A549 treated with AZD9567 at 1 μM for 4 hours (cell line): ENCODE results near the gene TAF11L10. TPM values are rescaled to one million over a fixed set of nuclear protein-coding genes. Genes with fewer than 3 reads are reported as not detected.

Experiments
- total RNA-seq: library from RNA; stranded (reverse); fragments of 200-300 nt; extraction: Qiagen RNA extraction; gene quantifications from 5 replicates; pipeline ENCODE4 v1.2.3, GENCODE V29; 2022; ENCODE audit not compliant: insufficient read depth

The TAF11L10 gene
- not detected in 5 replicates for total RNA-seq

GRCh38 chr5:17597728-17598127, at the start of gene TAF11L10:
TAF11L10 (minus strand) TSS chr5:17597828.

GRCh38 chr5:17634160-17634559, 36.5 kb upstream of the TAF11L10 start, which contains the start of gene TAF11L14:
TAF11L14 (plus strand) TSS chr5:17634460.

GRCh38 chr5:17631788-17632187, 34.2 kb upstream of the TAF11L10 start, which contains the start of gene TAF11L13:
TAF11L13 (plus strand) TSS chr5:17632088.

GRCh38 chr5:17610092-17610491, 12.5 kb upstream of the TAF11L10 start, which contains the start of gene TAF11L12:
TAF11L12 (plus strand) TSS chr5:17610392.

GRCh38 chr5:17603880-17604279, 6.3 kb upstream of the TAF11L10 start, which contains the start of gene TAF11L11:
TAF11L11 (plus strand) TSS chr5:17604183.

GRCh38 chr5:17594255-17594654, 3.4 kb downstream of the TAF11L10 start, which contains the start of gene TAF11L9:
TAF11L9 (minus strand) TSS chr5:17594394.

GRCh38 chr5:17590860-17591259, 6.8 kb downstream of the TAF11L10 start, which contains the start of gene TAF11L8:
TAF11L8 (minus strand) TSS chr5:17590960.

GRCh38 chr5:17585658-17586057, 12.0 kb downstream of the TAF11L10 start, which contains the start of gene TAF11L7:
TAF11L7 (minus strand) TSS chr5:17585758.

Other genes starting within 250 kb of the TAF11L10 start
- gene TAF11L2, start 99.6 kb downstream of the TAF11L10 start, total RNA-seq = not detected in 5 replicates
- gene TAF11L3, start 79.5 kb downstream of the TAF11L10 start, total RNA-seq = not detected in 5 replicates
- not detected in 5 replicates for gene TAF11L4, start 76.0 kb downstream of the TAF11L10 start, total RNA-seq
- gene TAF11L5, start 72.6 kb downstream of the TAF11L10 start, total RNA-seq = not detected in 5 replicates
- gene TAF11L6, start 69.2 kb downstream of the TAF11L10 start, total RNA-seq = not detected in 5 replicates
- not detected in 5 replicates for gene TAF11L7, start 12.1 kb downstream of the TAF11L10 start, total RNA-seq
- gene TAF11L8, start 6.9 kb downstream of the TAF11L10 start, total RNA-seq = not detected in 5 replicates
- not detected in 5 replicates for gene TAF11L9, start 3.4 kb downstream of the TAF11L10 start, total RNA-seq
- 0.10 TPM in 2 of 5 replicates, not detected in the others for gene TAF11L11, start 6.4 kb upstream of the TAF11L10 start, total RNA-seq
- gene TAF11L12, start 12.6 kb upstream of the TAF11L10 start, total RNA-seq = 0.14 TPM in 1 of 5 replicates, not detected in the others
- not detected in 5 replicates for gene TAF11L13, start 34.3 kb upstream of the TAF11L10 start, total RNA-seq
- not detected in 5 replicates for gene TAF11L14, start 36.6 kb upstream of the TAF11L10 start, total RNA-seq